NB4 (cell line): Measurements from ENCODE around the gene CAMK1G.

Experiments used
- MYC ChIP-seq: IDR thresholded peaks from 2 replicates; pipeline ENCODE4 v1.6.1; 2011; ENCODE audit warnings: low read depth, low read length
- POLR2A ChIP-seq: IDR thresholded peaks from 2 replicates; pipeline ENCODE4 v1.6.1; 2011; ENCODE audit warnings: mild to moderate bottlenecking; ENCODE audit not compliant: insufficient read length; ENCODE audit errors: extremely low read depth
- TF ChIP-seq, protein P1 (sequence below): IDR thresholded peaks from one replicate; pipeline ENCODE4 v1.5.1; 2012; ENCODE audit warnings: low read depth, low read length

DNA sequence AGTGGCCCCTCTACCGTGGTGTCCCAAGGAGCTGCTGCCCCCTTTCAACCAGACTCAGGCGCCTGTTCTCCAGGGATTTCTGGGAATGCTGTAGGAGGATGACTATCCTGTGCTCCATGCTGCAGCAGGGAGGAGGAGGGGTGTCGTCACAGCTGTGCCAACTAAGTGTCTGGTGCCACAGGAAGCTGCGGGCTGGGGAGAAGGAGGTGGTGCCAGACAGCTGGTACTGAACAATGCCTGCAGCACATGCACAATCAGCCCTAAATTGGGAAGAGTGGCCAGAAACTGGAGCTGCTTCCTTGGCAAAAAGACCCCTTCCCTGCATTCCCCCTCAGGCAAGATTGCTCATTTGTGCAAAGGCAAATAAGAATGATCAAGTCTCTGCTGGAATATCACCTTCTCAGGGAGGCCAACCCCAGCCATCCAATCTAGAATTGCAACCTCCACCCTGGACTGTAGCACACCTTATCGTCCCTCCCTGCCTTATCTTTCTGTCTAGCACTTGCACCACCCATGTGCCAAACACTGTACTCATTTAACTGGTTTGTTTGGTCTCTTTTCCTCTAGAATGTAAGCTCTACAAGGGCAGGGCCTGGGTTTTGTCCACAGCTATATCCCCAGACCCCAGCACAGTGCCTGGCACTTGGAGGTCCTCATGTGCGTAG is 35.4 kb downstream of the CAMK1G start:
- TF ChIP-seq, protein P1, sequence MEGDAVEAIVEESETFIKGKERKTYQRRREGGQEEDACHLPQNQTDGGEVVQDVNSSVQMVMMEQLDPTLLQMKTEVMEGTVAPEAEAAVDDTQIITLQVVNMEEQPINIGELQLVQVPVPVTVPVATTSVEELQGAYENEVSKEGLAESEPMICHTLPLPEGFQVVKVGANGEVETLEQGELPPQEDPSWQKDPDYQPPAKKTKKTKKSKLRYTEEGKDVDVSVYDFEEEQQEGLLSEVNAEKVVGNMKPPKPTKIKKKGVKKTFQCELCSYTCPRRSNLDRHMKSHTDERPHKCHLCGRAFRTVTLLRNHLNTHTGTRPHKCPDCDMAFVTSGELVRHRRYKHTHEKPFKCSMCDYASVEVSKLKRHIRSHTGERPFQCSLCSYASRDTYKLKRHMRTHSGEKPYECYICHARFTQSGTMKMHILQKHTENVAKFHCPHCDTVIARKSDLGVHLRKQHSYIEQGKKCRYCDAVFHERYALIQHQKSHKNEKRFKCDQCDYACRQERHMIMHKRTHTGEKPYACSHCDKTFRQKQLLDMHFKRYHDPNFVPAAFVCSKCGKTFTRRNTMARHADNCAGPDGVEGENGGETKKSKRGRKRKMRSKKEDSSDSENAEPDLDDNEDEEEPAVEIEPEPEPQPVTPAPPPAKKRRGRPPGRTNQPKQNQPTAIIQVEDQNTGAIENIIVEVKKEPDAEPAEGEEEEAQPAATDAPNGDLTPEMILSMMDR: no peak
- TF ChIP-seq POLR2A (no peak), MYC (no peak)
